ENCODE results near the gene PACSIN1.

The PACSIN1 gene

GRCh38 chr6:34568341-34569201, 102.7 kb downstream of the PACSIN1 start:
- no peak for DNase-seq

GRCh38 chr6:34569361-34569973, 103.6 kb downstream of the PACSIN1 start:
- DNase-seq: no peak

GRCh38 chr6:34570066-34570833, 104.4 kb downstream of the PACSIN1 start:
- DNase-seq: no peak

- no peak for DNase-seq
These were observed 105.5 kb downstream of the PACSIN1 start for GRCh38 chr6:34571388-34571787.

- DNase-seq: no peak
These were observed 106.1 kb downstream of the PACSIN1 start for GRCh38 chr6:34572021-34572420.

DNA sequence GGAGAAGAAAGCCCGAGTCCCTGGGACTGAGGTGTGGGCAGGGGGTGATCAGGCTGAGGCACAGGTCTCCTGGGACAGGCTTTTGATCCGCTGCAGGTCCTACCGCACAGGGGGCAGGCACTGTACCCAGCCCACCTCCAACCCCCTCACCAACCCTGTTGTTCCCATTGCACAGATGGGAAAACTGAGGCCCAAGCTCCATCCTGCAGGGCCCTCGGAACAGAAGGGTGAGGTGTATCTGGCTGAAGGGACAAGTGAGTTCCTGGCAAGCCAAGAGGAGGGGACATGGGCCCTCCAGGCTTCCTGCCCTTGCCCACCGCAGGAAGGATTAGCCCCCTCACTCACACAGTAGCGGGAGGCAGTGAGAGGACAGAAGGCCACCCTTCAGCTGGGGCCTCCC, 106.7 kb downstream of the PACSIN1 start:
- DNase-seq: no peak

GRCh38 chr6:34573567-34574183, 107.8 kb downstream of the PACSIN1 start:
- DNase-seq: no peak

GRCh38 chr6:34574647-34575293, 108.9 kb downstream of the PACSIN1 start:
- no peak for DNase-seq

GRCh38 chr6:34575326-34575725, 109.5 kb downstream of the PACSIN1 start:
- no peak for DNase-seq

- no peak for DNase-seq
These were observed 110.5 kb downstream of the PACSIN1 start for GRCh38 chr6:34576286-34576955.

- no peak for DNase-seq
These were observed 112.8 kb downstream of the PACSIN1 start for GRCh38 chr6:34578445-34579262.

- DNase-seq: peak; percentile 36
These were observed 115.1 kb downstream of the PACSIN1 start for GRCh38 chr6:34580707-34581560.

DNA sequence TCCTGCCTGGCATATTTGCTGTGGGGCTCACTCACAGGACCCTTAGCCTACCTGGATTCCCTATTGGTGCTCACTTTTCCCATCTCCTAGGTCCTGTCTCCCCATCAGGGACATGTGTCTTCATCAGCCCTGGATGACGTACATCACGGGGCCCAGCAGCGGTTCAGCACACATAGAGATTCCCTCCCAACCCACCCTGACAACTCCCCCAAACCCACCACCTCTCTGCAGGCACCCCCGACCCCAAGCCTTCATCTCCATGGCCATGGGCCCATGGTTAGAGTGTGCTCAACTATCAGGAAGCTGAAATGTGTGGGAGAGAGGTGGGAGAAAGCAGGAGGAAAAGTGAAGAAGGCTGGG, 115.7 kb downstream of the PACSIN1 start:
- no peak for DNase-seq

DNA sequence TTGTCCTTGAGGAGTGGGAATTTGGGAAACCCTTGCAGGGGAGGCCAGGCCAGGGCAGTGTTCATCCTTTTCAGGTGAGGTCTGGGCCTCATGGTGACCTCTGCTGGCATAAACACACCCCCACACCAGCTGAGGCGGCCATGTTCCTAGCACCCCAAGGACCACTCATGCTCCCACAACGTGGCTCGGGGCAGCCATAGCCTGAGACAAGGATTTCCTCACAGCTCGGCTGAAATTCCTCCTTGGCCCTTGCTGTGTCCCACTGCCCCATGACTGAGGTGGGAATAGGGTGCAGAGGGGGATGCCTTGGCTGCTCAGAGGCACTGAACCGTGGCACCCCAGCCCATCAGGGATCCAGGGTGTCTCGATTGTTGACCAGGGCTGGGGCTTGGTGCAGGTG, 117.6 kb downstream of the PACSIN1 start:
- no peak for DNase-seq

GRCh38 chr6:34583861-34584604, 118.2 kb downstream of the PACSIN1 start:
- DNase-seq: no peak

DNA sequence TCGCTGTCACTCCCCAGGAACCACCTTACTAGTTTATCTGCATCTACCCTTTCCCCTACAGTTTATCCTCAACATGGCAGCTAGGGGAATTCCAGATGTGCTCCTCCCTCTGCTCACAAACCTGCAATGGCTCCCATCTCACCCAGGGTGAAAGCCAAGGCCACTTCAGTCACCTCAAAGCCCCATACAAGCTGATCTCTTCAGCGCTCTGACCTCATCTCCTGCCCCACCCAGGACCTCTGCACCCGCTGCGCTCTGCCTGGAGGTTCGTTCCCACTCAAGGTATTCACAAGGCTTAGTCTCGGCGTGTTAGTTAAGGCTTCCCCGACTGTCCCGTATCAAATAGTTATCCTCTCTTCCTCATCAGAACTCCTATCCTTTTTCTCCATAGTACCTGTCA, 118.8 kb downstream of the PACSIN1 start:
- no peak for DNase-seq
